NCI-H226 (cell line): ENCODE data around the gene CHCHD3.
"Not testable (repeated sequence)": the region's sequence is repeated elsewhere in the genome, so short reads cannot be mapped to it uniquely, and the experiment has no call there.

ENCODE experiments used
- DNase-seq: peaks from one replicate; pipeline ENCODE4 v3.0.0-alpha.2; 2015

CHCHD3 gene

DNA sequence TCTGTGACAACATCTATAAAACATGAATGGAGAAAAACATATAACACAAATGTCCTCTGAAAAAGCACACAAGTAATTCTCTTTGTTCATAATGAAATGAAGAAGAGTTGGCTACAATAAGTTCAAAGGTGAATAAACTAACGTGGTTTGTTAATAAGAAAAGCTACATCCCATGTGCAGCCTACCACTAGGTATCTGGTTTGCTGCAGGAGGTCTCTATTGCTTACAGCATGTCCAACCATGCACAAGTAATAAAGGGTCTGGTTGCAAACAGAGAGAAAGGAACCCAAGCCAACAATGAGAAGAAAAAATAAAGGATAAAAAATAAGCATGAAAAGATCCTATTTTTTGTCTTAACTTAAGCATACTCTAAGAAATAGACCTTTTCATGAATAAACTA lies 139.2 kb downstream of the CHCHD3 start:
- DNase-seq, result no peak

DNA sequence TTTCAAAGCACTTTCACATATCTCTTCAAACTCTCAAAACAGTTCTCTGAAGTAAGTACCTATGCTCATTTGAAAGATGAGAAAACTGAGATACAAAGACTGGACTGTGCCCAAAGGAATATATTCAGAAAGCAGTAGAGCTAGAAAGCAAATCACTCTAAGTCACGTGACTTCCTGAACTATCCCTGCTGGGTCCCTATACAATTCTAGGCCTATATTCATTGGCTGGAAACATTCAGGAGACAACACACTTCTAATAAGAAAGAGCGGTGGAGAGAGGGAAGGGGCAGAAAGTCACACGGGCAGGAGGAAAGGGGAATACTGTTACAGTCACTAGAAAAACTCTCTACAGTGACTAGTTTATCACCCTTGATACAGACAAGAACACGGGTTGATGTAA lies 140.0 kb downstream of the CHCHD3 start:
- DNase-seq, result no peak

DNA sequence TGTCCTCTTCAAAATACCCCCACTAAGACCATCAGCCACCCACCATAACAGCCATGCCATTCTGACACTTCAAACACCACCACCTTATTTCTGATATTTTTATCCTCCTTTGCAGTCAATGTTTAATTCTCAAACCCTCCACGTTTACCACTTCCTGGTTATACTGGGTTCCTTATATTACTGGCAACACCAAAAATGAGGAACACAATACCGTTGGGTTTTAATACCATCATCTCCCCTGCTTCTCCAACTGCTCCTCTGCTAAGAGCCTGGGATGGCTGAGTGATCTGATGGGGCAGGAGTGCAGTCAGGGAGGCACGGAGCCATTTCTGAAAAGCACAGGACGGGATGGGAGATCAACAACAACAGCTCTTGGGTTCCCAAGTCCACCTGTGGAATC lies 140.5 kb downstream of the CHCHD3 start:
- DNase-seq, result no peak

DNA sequence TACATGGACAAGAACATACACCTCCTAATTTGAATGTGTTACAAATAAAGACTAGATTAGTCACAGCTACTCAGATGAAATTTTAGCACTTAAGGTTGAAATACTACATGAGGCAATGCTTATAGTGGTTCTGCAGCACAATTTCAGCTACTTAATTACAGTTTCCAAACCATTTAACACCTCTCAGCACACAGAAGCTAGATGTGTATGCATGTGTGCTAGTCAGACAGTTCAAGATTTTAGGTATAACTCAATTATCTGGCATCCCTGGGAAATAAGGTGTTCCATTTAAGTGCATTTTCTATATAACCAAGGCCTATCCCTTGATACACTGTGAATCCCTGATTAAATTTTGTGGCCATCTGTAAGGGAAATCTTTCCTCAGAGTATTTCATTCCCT lies 141.8 kb downstream of the CHCHD3 start:
- DNase-seq, result no peak

DNA sequence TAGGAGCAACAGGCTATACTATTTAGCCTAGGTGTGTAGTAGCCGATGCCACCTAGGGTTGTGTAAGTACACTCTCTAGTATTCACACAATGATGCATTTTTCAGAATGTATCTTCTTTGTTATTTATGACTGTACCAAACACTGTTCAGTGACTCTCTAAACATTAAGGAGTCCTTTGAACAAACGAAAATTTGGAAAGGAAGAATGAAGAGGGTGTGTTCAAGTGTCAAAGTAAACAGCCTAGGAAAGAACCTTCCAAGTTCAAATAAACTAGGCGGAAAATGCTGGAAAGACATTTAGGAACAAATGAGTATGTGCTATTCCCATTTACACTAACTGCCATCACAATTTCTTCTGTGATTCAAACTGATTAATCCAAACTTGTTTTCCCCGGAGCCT lies 142.4 kb downstream of the CHCHD3 start:
- no peak for DNase-seq

DNA sequence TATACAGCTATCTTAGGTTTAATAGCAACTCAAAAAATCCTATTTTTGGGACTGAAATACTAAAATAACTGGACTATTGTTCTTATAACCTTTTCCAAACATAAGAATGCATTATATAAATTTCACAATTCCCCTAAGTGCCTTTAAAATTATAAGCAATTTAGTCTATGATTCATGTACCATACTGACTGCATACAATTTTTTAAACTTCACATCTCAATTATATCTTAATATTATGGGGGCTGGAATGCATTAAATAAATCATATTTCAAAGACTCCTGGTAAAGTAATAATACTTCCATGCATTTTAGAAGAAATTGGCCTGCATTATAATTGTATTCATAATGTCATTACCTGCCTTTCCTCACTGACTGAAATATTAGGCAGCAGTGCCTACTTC lies 144.6 kb downstream of the CHCHD3 start:
- no peak for DNase-seq

DNA sequence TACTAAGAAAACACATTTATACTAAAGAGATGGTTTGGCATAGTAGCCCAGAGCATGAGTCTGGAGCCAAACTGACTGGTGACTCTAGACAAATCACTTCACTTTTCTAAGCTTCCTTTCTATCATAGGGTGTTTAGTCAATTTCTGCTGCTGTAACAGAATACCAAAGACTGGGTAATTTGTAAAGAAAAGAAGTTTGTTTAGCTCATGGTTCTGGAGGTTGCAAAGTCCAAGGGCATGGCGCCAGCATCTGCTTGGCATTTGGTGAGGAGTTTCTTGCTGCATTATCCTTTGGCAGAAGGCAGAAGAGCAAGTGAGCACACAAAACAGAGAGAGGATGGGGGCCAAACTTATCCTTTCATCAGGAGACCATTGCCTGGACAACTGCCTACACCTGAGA lies 146.3 kb downstream of the CHCHD3 start:
- DNase-seq, result no peak

DNA sequence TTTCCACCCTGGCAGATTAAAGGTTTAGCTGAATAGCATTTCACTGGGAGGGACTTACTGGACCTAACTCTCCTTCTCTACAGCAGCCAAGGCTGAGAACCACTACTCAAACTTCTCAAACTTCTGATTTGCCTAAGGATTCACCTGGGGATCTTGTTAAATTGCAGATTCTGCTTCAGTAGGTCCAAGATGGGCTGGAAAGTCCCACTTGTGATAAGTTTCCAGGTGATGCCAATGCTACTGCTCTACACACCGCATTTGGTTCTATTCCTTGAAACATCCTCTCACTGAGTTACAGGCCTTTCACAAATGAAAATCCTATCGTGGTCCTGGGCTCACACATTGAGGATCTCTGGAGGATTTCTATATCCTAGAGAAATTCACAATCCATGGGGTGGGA lies 147.9 kb downstream of the CHCHD3 start:
- no peak for DNase-seq

DNA sequence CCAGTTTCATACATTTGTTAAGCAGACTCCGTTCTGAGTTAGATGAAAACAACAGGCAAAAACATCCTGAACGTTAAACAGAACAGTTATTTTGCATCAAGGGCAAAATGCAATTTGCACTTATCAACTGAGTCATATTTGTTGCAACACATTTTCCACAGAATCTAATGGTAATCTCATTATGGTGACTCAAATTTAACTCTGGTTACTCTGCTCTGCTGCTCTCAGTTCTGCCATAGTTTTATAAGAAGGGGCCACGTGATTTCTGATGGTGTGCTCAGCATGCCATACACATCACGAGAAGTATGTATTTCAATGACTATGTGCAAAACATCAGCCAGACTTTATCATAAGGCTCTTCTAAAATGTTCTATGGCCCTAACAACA lies 148.8 kb downstream of the CHCHD3 start:
- DNase-seq, result peak; percentile 82

DNA sequence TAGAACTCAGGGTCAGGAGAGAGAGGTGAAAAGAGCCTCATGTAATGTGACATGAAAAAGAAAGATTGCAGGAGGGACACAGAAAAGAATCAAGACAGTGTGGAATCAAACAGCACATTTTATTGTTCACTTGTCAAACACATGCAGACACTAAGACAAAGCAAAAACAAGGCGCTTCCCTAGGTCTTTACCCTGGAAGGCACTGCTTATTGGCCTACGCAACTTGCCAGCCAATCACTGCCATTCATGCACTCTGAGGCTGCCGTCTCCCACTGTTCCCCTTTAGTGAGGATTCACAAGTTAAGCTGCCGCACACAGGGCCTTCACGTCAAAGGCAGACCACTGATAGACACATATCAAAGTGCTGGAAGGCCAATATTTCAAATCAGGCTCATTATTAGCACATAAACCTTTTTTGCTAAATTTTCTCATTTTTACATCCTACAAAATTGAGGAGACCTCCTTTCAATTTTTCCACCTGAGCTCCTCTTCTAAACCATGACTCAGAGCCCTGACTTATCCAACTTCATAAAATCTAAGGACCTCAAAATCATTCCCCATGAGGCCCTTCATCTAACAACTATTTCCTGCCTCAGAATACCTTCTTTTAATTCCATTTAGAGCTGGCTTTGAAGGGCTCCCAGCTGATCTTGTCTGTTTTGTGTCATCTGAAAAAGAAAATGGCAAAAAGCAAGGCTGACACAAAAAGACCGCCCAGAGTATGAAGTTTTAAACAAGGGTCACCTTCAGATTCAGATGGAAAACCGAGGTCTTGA lies 149.4 kb downstream of the CHCHD3 start:
- DNase-seq, result peak; percentile 54

DNA sequence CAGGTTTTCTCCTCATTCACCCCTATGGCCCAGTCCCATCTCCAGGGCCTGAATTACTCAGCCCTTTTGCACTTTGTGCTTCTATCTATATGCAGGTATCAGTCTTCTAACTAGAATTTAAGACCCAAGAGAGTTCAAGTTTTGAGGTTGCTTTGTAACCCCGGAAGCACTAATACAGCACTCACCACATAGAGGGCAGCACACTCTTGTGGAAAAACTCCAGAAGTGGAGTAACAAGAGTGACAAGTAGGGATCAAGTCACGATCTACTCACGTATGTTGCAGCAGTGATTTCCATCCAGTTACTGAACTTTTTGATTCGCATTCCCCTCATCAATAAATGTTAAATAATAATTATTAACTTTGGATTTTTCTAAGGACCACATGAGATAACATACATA lies 151.0 kb downstream of the CHCHD3 start:
- no peak for DNase-seq

DNA sequence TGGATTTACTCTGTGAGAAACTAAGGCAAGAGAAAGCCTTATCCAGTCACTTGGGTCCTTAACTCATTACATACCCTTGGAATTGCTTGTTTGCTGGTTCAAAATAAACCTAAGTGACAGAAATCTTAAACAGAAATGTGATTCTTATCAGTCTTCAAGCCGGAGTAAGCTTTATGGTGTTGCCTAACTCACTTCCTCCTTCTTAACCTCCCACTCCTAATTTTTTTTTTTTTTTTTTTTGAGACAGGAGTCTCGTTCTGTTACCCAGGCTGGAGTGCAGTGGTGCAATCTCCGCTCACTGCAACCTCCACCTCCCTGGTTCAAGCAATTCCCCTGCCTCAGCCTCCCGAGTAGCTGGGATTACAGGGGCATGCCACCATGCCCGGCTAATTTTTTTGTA lies 151.9 kb downstream of the CHCHD3 start:
- not testable (repeated sequence) for DNase-seq

DNA sequence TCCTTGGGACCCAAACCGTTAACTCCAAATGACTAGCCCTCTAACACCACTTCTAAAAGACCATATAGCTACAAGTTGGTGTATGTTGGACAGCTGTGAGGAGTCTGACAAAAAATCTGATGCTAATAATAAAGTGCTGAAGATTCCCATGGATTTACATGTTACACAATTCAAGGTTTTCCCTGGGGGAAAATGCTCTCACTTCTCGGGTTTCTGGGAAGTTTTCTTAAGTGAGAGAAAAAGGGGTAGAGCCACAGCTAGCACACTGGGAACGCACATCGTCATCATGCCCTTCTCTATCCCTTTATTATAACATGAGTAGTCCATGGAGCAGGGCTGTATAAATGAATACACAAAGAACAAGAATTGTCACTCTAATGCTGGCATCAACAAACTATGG lies 162.1 kb downstream of the CHCHD3 start:
- DNase-seq, result no peak

DNA sequence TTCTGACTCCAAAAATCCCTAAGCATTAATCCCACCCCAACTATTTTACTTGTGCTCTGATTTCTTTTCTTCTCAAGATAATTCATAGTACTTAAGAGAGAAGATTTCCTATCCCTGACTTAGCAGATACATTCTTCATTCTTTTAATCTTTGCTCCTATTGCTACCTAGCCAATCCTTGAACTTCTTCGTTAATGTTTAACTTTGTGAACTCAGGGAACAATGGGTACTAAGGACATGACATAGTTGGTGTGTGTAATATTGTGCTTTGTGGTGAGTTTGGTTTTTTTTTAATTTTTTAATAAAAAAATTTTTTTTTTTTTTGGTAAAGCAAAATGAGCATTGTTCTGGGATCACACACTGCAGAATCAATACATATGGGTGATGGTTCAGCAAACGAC lies 166.2 kb downstream of the CHCHD3 start:
- no peak for DNase-seq

DNA sequence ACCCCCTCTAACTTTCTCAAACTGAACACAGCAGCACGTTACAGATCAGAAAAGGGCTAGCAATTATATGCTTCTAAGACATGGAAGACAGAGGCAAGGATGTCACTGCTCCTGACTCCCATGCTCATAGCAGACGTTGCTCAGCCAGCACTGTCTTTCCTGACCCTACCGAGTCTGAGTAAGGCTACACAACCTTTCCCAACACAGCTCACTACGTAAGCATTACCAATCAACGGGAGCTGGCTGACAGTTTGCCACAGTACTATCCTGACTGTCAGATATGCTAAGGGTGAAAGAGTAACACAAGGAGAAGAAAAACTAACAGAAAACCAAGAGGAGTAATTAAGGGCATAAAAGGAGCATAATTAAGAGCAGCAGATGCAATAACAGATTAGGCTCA lies 171.2 kb downstream of the CHCHD3 start:
- no peak for DNase-seq

DNA sequence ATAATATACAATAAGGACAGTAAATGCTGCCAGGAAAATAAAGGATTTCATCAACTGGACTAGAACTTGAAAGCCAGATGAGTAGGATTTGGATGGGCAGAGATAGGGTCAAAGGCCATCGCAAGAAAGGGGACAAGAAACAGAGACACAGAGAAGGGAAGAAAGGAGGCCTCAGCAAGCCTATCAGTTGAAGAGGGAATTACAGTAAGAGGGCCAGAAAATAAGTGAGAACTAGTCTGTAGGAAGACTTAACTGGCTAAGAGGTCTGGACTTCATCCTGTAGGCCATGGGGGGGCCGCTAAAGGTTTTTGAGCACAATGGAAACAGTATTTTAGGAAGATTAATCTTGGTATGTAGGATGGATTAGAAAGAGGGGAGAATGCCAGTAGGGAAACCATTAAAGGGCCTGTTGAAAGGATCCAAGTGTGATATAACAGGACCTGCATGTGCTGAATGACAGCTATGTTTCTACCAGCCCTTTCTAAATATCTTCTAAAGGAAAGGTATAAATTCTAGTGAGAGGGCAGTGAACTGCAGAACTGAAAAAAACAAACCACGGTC lies 174.4 kb downstream of the CHCHD3 start:
- DNase-seq, result no peak

DNA sequence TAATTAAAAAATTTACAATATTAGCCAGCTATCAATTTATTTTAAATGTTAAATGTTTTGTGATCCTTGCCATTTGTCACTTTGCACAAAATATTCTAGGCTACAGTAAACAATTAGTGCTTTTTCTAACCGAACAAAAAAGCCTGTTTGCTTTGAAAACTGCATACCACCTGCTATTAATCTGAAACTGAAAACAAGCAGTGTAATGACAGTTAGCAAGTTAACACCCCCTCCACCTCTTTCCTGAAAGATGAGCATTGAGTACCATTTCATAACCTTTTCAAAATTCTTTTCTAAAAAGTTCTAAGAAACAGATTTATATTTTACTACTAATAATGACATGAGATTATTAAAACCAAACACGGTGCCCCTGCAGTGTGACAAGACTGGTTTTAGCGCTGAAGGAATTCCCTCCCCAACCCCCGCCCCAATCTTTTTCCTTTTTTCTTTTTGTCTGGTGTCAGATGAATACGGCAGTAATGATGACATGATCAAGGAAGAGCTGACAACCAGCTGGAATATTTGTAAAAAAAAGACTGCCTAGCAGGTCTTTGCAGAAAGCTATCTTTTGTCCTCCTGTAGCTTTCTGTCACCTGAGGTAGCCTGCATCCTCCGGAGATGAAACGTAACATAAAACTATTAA lies 175.6 kb downstream of the CHCHD3 start:
- no peak for DNase-seq

DNA sequence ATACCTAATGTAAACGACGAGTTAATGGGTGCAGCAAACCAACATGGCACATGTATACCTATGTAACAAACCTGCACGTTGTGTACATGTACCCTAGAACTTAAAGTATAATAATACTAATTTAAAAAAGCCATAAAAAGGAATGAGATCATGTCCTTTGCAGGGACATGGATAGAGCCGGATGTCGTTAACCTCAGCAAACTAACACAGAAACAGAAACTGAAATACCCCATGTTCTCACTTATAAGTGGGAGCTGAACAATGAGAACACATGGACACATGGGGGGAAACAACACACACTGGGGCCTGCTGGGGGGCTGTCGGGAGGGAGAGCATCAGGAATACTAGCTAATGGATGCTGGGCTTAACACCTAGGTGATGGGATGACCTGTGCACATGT lies 176.8 kb downstream of the CHCHD3 start:
- not testable (repeated sequence) for DNase-seq

DNA sequence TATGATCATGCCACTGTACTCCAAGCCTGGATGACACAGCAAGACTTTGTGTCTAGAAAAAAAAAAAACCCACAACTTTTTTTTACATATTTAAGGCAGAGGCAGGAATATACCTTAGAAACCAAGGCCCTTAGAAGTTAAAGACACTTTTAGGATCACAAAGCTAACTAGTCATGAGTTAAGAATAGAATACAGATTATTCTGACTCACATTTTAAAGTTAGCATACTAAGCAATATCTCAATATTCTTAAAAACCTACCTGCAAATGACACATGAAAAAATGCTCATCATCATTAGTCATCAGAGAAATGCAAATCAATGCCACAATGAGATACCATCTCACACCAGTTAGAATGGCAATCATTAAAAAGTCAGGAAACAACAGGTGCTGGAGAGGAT lies 177.7 kb downstream of the CHCHD3 start:
- DNase-seq, result no peak

DNA sequence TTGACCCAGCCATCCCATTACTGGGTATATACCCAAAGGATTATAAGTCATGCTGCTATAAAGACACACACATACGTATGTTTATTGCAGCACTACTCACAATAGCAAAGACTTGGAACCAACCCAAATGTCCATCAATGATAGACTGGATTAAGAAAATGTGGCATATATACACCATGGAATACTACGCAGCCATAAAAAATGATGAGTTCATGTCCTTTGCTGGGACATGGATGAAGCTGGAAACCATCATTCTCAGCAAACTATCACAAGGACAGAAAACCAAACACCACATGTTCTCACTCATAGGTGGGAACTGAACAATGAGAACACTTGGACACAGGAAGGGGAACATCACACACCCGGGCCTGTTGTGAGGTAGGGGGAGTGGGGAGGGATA lies 179.6 kb downstream of the CHCHD3 start:
- not testable (repeated sequence) for DNase-seq

DNA sequence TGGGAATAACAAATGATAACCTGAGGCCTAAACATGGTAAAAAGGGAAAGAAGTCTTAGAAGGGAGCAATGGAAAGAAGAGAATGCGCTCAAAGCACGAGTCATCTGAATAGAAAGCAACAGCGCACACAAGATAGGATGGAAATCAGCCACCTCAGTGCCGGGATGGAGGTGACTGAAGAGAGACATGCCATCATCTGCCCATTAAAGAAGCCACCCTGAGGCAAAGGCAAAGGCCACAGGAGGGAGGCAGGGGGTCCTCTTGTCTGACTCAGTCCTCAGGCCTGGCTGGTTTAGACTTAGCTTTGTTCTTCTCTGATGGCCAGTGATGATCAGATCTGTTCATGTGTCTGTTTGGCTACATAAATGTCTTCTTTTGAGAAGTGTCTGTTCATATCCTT lies 180.6 kb downstream of the CHCHD3 start:
- no peak for DNase-seq

DNA sequence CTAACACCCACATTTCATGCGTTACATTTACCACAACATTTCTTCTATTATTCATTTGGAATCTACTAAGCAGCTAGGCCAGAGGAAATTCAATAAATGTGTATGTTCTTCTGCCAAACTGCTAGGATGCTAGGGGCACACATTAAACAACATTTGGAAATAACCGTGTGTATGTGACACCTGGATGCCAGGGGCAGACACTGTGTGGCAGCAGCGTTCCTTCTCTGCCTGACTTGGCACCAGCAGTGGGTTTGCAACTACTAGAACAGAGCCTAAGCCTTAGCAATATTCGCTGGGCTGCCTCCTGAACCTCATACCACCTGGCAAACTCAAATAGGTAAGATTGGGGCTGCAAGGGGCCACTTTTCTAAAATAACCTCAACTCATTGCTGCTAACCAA lies 182.1 kb downstream of the CHCHD3 start:
- no peak for DNase-seq

DNA sequence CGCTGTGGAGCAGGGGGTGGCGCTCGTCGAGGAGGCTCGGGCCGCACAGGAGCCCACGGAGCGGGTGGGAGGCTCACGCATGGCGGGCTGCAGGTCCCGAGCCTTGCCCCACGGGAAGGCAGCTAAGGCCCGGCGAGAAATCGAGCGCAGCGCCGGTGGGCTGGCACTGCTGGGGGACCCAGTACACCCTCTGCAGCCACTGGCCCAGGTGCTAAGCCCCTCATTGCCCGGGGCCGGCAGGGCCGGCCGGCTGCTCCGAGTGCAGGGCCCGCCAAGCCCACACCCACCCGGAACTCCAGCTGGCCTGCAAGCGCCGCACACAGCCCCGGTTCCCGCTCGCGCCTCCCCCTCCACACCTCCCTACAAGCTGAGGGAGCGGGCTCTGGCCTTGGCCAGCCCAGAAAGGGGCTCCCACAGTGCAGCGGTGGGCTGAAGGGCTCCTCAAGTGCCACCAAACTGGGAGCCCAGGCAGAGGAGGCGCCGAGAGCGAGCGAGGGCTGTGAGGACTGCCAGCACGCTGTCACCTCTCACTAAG lies 183.2 kb downstream of the CHCHD3 start:
- DNase-seq, result not testable (repeated sequence)

DNA sequence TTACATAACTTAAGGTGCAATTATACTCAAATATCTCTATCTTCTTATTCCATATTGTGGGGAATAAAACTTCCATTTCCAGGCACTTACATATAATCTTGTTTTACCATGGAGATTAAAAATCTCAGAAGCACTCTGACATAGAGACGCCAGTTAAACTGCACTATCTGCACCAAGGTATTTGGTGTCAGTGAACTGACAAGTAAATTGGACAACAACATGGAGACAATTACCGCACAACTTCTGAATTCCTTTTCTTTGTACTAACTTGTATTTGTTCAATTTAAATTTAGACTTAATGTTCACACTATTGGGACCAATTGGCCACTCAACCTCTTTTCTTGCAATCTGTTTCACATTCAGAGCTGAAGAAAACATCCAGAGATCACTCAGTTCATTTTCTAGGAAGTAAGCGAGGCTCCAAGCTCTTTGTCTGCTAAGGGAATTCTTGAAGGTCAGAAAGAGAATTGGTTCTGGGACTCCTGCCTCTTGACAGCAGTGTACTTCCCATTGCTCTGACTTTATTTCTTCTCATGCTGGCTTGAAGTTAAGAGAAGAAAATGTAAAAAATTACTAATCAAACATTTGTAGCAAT lies 184.7 kb downstream of the CHCHD3 start:
- no peak for DNase-seq
